Sciatic nerve (tissue), 2 donors: ENCODE results near the gene MGAT4D. TPM values are rescaled to one million over a fixed set of nuclear protein-coding genes. Genes with fewer than 3 reads are reported as not detected.
"Not testable (repeated sequence)": the region's sequence is repeated elsewhere in the genome, so short reads cannot be mapped to it uniquely, and the experiment has no call there.

ENCODE experiments used
- ATAC-seq: fragments of 200-7000 bp; cut with Tn5 transposase; one replicate; pipeline ENCODE4 v1.9.1; 2020; ENCODE audit warnings: mild to moderate bottlenecking, moderate library complexity
- DNase-seq: peaks from one replicate; pipeline ENCODE4 v3.0.0-alpha.2; 2020; ENCODE audit warnings: low spot score
- intact Hi-C: fragments of 100-400 bp; cut with DNase I; formaldehyde crosslinking; loops from one replicate; pipeline ENCODE4 v1.14.2; 2022
- total RNA-seq: library from RNA; stranded (reverse); fragmentation: NEBNext Ultra II Directional; extraction: Animal tissue kit (Norgen Biotek cat#: 25700); gene quantifications from one replicate; pipeline ENCODE4 v1.2.1, GENCODE V29; 2021
- donor health status: DM: no; HTN: no; CAD: no.
- donor health status: DM: no; HTN: no; CAD: no.

MGAT4D gene
- total RNA-seq, 1 donor from 2014 or later: not detected

DNA sequence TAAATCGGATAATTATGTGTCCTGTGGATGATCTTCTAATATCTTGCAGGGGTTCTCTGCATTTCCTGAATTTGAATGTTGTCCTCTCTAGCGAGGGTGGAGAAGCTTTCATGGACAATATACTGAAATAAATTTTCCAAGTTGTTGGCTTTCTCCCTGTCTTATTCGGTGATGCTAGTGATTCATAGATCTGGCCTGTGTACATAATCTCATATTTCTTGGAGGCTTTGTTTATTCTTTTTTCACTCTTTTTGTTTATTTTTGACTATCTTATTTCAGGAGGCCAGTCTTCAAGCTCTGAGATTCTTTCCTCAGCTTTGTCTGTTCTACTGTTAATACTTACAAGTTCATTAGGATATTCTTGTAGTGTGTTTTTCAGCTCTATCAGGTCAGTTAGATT lies 49.9 kb downstream of the MGAT4D start:
- DNase-seq (no peak), ATAC-seq (no peak)
- intact Hi-C loops: no loop called here

DNA sequence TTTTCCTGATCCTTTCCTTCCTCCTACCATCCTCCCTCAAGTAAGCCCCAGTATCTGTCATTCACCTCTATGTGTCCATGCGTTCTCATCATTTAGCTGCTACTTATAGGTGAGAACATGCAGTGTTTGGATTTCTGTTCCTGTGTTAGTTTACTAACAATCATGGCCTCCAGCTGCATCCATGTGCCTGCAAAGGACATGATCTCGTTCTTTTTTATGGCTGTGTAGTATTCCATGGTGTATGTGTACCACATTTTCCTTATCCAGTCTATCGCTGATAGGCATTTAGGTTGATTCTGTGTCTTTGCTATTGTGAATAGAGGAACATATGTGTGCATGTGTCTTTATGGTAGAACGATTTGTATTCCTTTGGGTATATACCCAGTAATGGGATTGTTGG lies 53.7 kb downstream of the MGAT4D start:
- ATAC-seq, DNase-seq, intact Hi-C loops: not testable (repeated sequence)

DNA sequence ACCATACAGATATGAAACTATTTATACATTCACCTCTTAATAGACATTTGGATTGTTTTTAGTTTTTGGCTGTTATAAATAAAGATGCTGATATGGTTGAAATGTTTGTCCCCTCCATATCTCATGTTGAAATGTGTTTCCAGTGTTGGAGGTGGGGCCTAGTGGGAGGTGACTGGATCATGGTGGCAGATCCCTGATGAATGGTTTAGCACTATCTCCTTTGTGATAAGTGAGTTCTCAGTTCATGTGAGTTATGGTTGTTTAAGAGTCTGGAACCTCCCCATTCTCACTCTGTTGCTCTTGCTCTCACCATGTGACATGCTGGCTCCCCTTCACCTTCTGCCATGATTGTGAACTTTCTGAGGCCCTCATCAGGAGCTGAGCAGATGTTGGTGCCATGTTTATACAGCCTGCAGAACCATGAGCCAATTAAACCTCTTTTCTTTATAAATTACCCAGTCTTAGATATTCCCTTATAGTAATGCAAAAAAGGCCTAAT lies 58.4 kb downstream of the MGAT4D start:
- intact Hi-C loops: no loop called here
- DNase-seq (no peak), ATAC-seq (no peak)

DNA sequence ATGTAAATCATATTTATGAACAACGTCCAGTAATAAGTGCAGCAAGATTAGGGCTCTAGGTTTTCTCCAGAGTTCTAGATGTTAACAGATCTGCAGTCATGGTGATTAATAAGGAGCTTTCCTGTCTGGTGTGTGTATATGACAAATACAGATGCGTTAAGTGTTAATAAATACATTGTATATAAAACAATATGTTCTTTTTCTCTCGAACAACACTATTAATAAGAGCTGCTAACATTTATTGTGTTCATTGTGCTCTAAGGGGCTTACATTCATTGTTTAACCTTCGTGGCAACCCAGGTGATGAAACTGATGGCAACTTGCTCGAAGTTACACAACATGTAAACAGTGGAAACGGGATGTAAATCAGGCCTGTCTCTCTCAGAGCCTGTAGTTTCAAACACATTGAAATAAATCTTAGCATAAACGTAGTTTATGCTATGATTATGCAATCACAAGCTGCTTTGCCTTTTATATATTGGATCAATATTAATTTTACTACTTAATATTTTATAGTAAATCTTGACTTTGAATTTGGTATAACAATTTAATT lies 70.1 kb downstream of the MGAT4D start:
- intact Hi-C loops: no loop called here
- ATAC-seq: no peak
- DNase-seq: no peak

DNA sequence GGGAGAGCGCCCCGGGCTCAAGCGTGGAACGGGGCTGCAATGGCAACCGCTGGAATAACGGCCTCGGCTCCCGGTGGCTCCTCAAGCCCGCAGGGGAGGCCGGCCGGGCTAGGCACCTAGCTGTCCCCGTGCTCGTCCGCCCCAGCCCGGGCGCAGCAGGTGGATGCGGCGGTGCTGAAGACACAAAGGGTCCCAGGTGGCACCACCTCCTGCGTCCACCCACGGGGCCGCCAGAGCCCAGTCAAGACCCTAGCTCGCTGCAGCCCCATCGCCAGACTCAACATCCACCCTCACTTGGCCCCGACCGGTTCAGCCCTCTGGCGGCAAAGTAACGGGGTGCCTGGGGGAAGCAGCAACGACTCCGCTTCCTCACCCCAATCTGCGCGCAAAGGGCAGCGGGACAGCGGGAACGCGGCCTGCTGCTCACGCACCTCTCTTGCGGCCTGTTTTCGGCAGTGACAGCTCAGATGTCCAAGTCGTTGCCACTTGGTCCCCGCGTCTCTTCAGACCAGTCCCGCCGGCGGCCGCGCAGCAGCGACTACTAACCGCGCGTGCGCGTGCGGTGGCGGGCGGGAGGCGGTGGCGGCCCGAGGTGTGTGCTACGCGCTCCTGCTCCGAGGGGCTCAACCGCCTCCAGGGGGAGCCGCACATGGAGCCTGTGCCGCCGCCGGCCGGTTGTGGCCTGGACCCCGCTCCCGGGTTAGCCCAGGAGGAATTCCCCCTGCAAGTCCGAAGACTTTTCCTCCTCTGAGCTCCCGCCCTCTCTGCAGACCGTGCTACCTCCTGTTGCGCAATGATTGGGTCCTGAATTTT lies 70.8 kb downstream of the MGAT4D start, which contains the start of gene CLGN:
CLGN (minus strand) TSS at position 543 of the 813 bp plus-strand sequence. CDS start 14,570 bp downstream, outside the sequence.
- ATAC-seq (peak; percentile 79), DNase-seq (peak; percentile 61)
- intact Hi-C loops: no loop called here

DNA sequence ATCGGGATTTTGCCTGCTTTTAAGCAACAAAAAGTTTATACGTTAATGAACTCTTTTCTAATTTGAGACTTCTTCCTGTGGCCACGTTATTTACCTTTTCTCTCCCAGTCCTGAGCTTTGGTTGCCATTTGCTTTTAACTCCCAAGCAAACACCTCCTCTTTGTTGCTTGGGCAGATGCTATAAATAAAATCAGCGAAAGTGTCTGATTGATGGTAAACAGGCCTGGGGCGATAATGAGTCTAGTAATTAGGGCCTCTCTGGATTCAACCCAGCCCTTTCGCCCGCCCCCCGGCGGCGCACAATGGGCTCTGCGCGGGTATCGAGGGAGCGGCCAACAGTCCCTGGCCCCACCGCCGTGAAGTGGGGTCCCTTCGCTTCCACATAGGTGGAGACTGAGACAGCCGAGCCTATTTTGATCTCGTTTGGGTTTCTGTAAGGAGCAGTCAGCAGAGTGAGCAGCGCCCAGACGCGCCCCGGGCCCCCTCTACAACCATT lies 71.4 kb downstream of the MGAT4D start:
- ATAC-seq (no peak), DNase-seq (no peak)
- intact Hi-C loops: no loop called here

DNA sequence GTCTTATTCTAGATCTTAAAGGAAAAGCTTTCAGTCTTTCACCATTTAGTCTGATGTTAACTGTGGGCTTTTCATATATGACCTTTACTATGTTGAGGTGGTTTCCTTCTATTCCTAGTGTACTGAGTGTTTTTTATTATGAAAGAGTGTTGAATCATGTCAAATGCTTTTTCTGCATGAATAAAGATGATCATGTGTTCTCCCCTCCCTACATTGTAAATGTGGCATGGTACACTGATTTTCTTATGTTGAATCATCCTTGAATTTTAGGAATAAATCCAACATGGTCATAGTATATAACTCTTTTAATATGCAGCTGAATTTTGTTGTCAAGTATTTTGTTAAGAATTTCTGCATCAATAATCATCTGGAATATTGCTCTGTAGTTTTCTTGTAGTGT lies 75.0 kb downstream of the MGAT4D start:
- intact Hi-C loops: no loop called here
- no peak for ATAC-seq

DNA sequence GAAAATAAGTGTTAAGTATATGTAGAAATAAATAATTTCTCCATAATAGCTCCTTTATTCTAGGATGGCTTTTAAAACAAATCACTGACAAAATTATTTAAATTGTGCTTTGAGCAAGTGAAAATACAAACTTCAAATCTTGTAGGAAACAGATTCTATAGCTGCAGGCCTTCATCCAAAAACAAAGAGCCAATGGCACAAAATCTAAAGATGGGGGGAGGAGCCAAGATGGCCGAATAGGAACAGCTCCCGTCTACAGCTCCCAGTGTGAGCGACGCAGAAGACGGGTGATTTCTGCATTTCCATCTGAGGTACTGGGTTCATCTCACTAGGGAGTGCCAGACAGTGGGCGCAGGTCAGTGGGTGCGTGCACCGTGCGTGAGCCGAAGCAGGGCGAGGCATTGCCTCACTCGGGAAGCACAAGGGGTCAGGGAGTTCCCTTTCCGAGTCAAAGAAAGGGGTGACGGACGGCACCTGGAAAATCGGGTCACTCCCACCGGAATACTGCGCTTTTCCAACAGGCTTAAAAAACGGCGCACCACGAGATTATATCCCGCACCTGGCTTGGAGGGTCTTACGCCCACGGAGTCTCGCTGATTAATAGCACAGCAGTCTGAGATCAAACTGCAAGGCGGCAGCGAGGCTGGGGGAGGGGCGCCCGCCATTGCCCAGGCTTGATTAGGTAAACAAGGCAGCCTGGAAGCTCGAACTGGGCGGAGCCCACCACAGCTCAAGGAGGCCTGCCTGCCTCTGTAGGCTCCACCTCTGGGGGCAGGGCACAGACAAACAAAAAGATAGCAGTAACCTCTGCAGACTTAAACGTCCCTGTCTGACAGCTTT lies 84.7 kb downstream of the MGAT4D start:
- ATAC-seq, DNase-seq, intact Hi-C loops: not testable (repeated sequence)

More for the DNA sequence above, 75.0 kb downstream of the MGAT4D start:
- no peak for DNase-seq

DNA sequence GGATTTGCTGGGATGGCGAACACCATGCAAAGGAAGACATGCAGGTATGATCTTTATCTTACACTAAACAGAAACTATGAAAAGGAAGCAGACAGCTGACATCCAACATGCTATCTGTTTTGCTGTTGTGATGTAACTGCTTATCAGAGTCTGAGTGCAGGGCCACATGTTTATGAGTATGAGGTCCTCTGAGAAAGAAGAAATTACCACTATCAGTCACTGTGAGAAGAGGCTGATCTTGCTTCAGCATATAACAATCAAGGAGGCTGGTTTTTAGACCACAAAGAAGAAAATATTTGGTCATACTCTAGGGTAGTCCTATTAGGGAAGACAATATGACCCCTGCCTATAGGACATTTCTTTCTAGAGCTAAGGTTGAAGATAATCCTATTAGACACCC lies 89.1 kb downstream of the MGAT4D start:
- intact Hi-C loops: no loop called here
- ATAC-seq (no peak), DNase-seq (no peak)

DNA sequence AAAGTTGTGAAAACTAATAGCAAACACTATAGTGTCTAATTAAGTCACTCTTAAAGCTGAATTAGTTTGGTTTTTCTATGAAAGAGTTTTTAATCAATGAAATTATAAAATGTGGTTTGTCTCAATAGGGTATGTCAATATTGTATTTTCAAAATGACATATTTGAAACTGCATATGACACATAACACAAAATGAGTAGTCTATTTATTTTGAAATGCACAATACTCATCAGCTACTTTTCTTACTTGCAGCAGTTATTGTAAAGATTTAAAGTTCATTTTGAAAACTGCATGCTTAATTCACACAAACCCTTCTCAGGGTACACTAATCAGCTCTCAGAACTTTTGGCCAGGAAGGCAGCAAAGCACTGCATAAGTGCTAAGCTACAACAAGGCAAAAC lies 91.8 kb downstream of the MGAT4D start:
- intact Hi-C loops: no loop called here
- DNase-seq (no peak), ATAC-seq (no peak)

DNA sequence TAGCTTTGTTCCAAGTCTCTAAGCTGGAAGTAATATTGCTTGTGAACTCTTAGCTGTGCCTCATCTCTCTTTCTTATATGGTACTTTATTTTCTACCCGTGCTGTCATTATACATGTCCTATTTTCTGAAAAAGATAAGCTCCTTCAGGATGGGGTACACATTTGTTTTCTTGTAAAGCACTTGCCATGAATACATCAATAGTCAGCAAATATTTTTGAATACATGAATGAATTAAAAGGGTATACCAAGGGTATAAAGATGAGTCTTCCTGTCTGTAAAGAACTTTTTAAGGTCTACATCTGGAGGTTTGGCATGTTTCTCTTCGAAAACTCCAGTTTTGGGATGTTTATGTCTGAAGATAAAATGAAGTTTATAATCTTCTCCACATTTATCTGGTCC lies 98.0 kb downstream of the MGAT4D start:
- no peak for DNase-seq
- ATAC-seq: no peak
- intact Hi-C loops: no loop called here

DNA sequence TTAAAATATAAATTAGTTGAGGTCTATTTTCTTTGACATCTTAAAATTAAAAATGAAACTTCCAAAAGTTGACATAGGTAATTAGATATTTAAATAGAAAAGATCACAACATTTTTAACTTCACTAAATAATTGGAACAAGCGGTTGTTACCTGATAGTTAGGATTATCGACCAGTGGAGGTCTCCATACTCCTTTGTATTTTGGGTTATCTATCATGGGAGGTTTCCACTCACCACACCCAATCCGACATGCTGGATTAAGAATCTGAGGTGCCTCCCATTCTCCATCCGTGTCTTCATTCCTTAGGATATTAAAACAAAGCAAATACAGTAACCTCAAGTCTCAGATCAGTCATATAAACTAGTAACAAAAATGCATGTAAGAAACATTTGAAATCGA lies 102.4 kb downstream of the MGAT4D start:
- ATAC-seq (no peak), DNase-seq (no peak)
- intact Hi-C loops: no loop called here

Other genes starting within 250 kb of the MGAT4D start
- 52.3 TPM for gene SCOC, start 124.6 kb downstream of the MGAT4D start, total RNA-seq
- 2.1 TPM for gene CLGN, start 70.6 kb downstream of the MGAT4D start, total RNA-seq
- 35.8 TPM for gene ELMOD2, start 25.9 kb upstream of the MGAT4D start, total RNA-seq
- gene UCP1, start 70.7 kb upstream of the MGAT4D start, total RNA-seq: not detected